ENCODE results near the gene CD1E.
"Not testable (repeated sequence)": the region's sequence is repeated elsewhere in the genome, so short reads cannot be mapped to it uniquely, and the experiment has no call there.

The CD1E gene

GRCh38 chr1:158353303-158354075, at the start of gene CD1E:
CD1E (plus strand) TSS chr1:158353894; CDS start chr1:158353989, 95 bp downstream.
- no peak for DNase-seq (ENCODE audit: low read depth in 2 of 2)

- DNase-seq (ENCODE audit: low read depth in 2 of 2), result no peak
Observed at GRCh38 chr1:158310623-158311022, 43.1 kb upstream of the CD1E start.

GRCh38 chr1:158311066-158311465, 42.6 kb upstream of the CD1E start:
- DNase-seq (ENCODE audit: low read depth in 2 of 2), result no peak

GRCh38 chr1:158323866-158324265, 29.8 kb upstream of the CD1E start:
- DNase-seq (ENCODE audit: low read depth in 2 of 2), result no peak

- no peak for DNase-seq (ENCODE audit: low read depth in 2 of 2)
Observed at GRCh38 chr1:158324395-158324794, 29.3 kb upstream of the CD1E start.

- no peak for DNase-seq (ENCODE audit: low read depth in 2 of 2)
Observed at GRCh38 chr1:158327481-158327880, 26.2 kb upstream of the CD1E start.

- no peak for DNase-seq (ENCODE audit: low read depth in 2 of 2)
Observed at GRCh38 chr1:158328426-158328825, 25.3 kb upstream of the CD1E start.

- no peak for DNase-seq (ENCODE audit: low read depth in 2 of 2)
Observed at GRCh38 chr1:158329300-158329699, 24.4 kb upstream of the CD1E start.

GRCh38 chr1:158329733-158330132, 24.0 kb upstream of the CD1E start:
- no peak for DNase-seq (ENCODE audit: low read depth in 2 of 2)

GRCh38 chr1:158330391-158331105, 23.1 kb upstream of the CD1E start:
- no peak for DNase-seq (ENCODE audit: low read depth in 2 of 2)

- DNase-seq (ENCODE audit: low read depth in 2 of 2), result no peak
Observed at GRCh38 chr1:158331106-158331425, 22.6 kb upstream of the CD1E start.

- DNase-seq (ENCODE audit: low read depth in 2 of 2), result no peak
Observed at GRCh38 chr1:158331481-158332150, 22.1 kb upstream of the CD1E start, which contains the start of gene CD1B. CD1B (minus strand) TSS chr1:158331531; CDS start chr1:158331423, 108 bp downstream.

GRCh38 chr1:158333405-158334155, 20.1 kb upstream of the CD1E start:
- no peak for DNase-seq (ENCODE audit: low read depth in 2 of 2)

GRCh38 chr1:158334526-158335212, 19.0 kb upstream of the CD1E start:
- no peak for DNase-seq (ENCODE audit: low read depth in 2 of 2)

- DNase-seq (ENCODE audit: low read depth in 2 of 2), result no peak
Observed at GRCh38 chr1:158335213-158335532, 18.5 kb upstream of the CD1E start.

- DNase-seq (ENCODE audit: low read depth in 2 of 2), result not testable (repeated sequence)
Observed at GRCh38 chr1:158336413-158336812, 17.3 kb upstream of the CD1E start.

- not testable (repeated sequence) for DNase-seq (ENCODE audit: low read depth in 2 of 2)
Observed at GRCh38 chr1:158348946-158349345, 4.7 kb upstream of the CD1E start.

GRCh38 chr1:158354255-158354654, 561 bp downstream of the CD1E start:
- no peak for DNase-seq (ENCODE audit: low read depth in 2 of 2)

- DNase-seq (ENCODE audit: low read depth in 2 of 2), result no peak
Observed at GRCh38 chr1:158355773-158356285, 2.1 kb downstream of the CD1E start.

- no peak for DNase-seq (ENCODE audit: low read depth in 2 of 2)
Observed at GRCh38 chr1:158356616-158357015, 2.9 kb downstream of the CD1E start.

GRCh38 chr1:158357441-158357840, 3.7 kb downstream of the CD1E start:
- DNase-seq (ENCODE audit: low read depth in 2 of 2), result no peak
